GM12878 (cell line): ENCODE results near the gene PAX5. TPM values are rescaled to one million over a fixed set of nuclear protein-coding genes. Genes with fewer than 3 reads are reported as not detected.

Experiments
- ATAC-seq: fragments of 200-7000 bp; cut with Tn5 transposase; 3 replicates; pipeline ENCODE4 v1.9.1; 2020; ENCODE audit warnings: mild to moderate bottlenecking, moderate library complexity
- BruUV-seq: library from RNA; stranded (reverse); fragments of 400-500 nt; replicated peaks from 2 replicates; lab custom pipeline; 2021; lab: Mats Ljungman, UMichigan
- CTCF ChIA-PET: fragments of 300-600 bp; sonication (Branson Sonifier 250); formaldehyde crosslinking; extraction: SDS; loops from one replicate; lab custom pipeline; 2021; ENCODE audit warnings: inconsistent platforms; lab: Yijun Ruan, JAX
- POLR2A ChIA-PET: fragments of 350-600 bp; formaldehyde crosslinking; extraction: SDS; loops from one replicate; lab custom pipeline; 2021; ENCODE audit warnings: inconsistent platforms; lab: Charles Lee
- RAD21 ChIA-PET: fragments of 300-600 bp; sonication (Branson Sonifier 250); formaldehyde crosslinking; loops from one replicate; lab custom pipeline; 2023; ENCODE audit warnings: antibody characterized with exemption; ENCODE audit not compliant: unreplicated experiment; lab: Charles Lee
- SMC1A ChIA-PET: fragments of 300-600 bp; sonication (Branson Sonifier 250); formaldehyde crosslinking; loops from one replicate; lab custom pipeline; 2023; ENCODE audit not compliant: unreplicated experiment, uncharacterized antibody; lab: Charles Lee
- DNase-seq: peaks from one replicate; pipeline ENCODE4 v3.0.0-alpha.2; 2011; ENCODE audit warnings: low read depth, low spot score
- FAIRE-seq: peaks from 3 replicates; lab custom pipeline; 2011; peaks lifted over from hg19 to GRCh38; lab: Jason Lieb, UNC
- H2AFZ ChIP-seq: 2 replicates; pipeline ENCODE4 v1.6.0; 2011; ENCODE audit warnings: low read depth, low read length, control low read depth; ENCODE audit not compliant: control insufficient read depth
- H3K27ac ChIP-seq: 2 replicates; pipeline ENCODE4 v1.5.1; 2011; ENCODE audit warnings: control low read depth; ENCODE audit not compliant: control insufficient read depth, insufficient read depth
- H3K27me3 ChIP-seq, 2 experiments: replicated peaks in 1 of 2; 2 replicates each; pipeline versions ENCODE4 v1.6.0 to v1.6.1; 2011; ENCODE audit warnings: low read length in 1 of 2; ENCODE audit not compliant: control insufficient read depth in 2 of 2, insufficient read depth in 2 of 2
- H3K36me3 ChIP-seq, 2 experiments: 2 replicates each; pipeline ENCODE4 v1.5.1; 2011; ENCODE audit warnings: low read length in 1 of 2; ENCODE audit not compliant: control insufficient read depth in 2 of 2, insufficient read depth in 2 of 2
- H3K4me1 ChIP-seq: 2 replicates; pipeline ENCODE4 v1.6.1; 2011; ENCODE audit warnings: mild to moderate bottlenecking, low read length, moderate library complexity, mixed read lengths; ENCODE audit not compliant: control insufficient read depth, insufficient read depth
- H3K4me2 ChIP-seq: 2 replicates; pipeline ENCODE4 v1.6.0; 2011; ENCODE audit warnings: control low read depth; ENCODE audit not compliant: control insufficient read depth, insufficient read depth
- H3K4me3 ChIP-seq: fragments of 200-600 bp; sonication (generic); 2 replicates; pipeline ENCODE4 v1.5.1; 2016
- H3K79me2 ChIP-seq: 2 replicates; pipeline ENCODE4 v1.6.0; 2011; ENCODE audit warnings: low read length; ENCODE audit not compliant: control insufficient read depth, insufficient read depth
- H3K9ac ChIP-seq: 2 replicates; pipeline ENCODE4 v1.8.0; 2011; ENCODE audit warnings: low read length, control low read depth, mixed read lengths; ENCODE audit not compliant: control insufficient read depth, insufficient read depth
- H3K9me3 ChIP-seq: replicated peaks from 3 replicates; pipeline ENCODE4 v1.5.1; 2011; ENCODE audit warnings: mild to moderate bottlenecking, low read length; ENCODE audit not compliant: control insufficient read depth, insufficient read depth
- H4K20me1 ChIP-seq: 2 replicates; pipeline ENCODE4 v1.6.0; 2011; ENCODE audit not compliant: control insufficient read depth, insufficient read depth
- BACH1 ChIP-seq: fragments of 450-650 bp; IDR thresholded peaks from 2 replicates; pipeline ENCODE4 v1.6.1; 2017; ENCODE audit warnings: mild to moderate bottlenecking, borderline replicate concordance
- BMI1 ChIP-seq: fragments of 450-650 bp; IDR thresholded peaks from 2 replicates; pipeline ENCODE4 v1.6.1; 2016; ENCODE audit warnings: mild to moderate bottlenecking, moderate library complexity, borderline replicate concordance
- CHD1 ChIP-seq: IDR thresholded peaks from 2 replicates; pipeline ENCODE4 v1.6.1; 2012; ENCODE audit warnings: low read depth, low read length, improper control_type of control experiment
- HDGF ChIP-seq: fragments of 450-650 bp; IDR thresholded peaks from 2 replicates; pipeline ENCODE4 v1.6.1; 2016; ENCODE audit warnings: antibody characterized with exemption
- IKZF1 ChIP-seq: fragments of 450-650 bp; conservative IDR thresholded peaks from 2 replicates; pipeline ENCODE4 v1.6.1; 2017; ENCODE audit warnings: antibody characterized with exemption, mild to moderate bottlenecking
- IRF4 ChIP-seq: IDR thresholded peaks from 2 replicates; pipeline ENCODE4 v1.6.1; 2011; ENCODE audit warnings: low read depth, low read length
- KAT2A ChIP-seq: conservative IDR thresholded peaks from 2 replicates; pipeline ENCODE4 v1.6.1; 2011; ENCODE audit warnings: low read depth, low read length; ENCODE audit not compliant: control insufficient read depth
- KLF5 ChIP-seq: fragments of 450-650 bp; IDR thresholded peaks from 2 replicates; pipeline ENCODE4 v1.6.1; 2014; ENCODE audit warnings: mild to moderate bottlenecking; ENCODE audit not compliant: partially characterized antibody
- MEF2A ChIP-seq: IDR thresholded peaks from 2 replicates; pipeline ENCODE4 v1.6.1; 2011; ENCODE audit warnings: low read depth, mild to moderate bottlenecking, low read length, moderate library complexity; ENCODE audit not compliant: insufficient read depth
- MXI1 ChIP-seq: fragments of 150-350 bp; IDR thresholded peaks from 2 replicates; pipeline ENCODE4 v1.6.1; 2011; ENCODE audit warnings: low read depth, mild to moderate bottlenecking, inconsistent platforms, low read length, improper control_type of control experiment
- PAX5 ChIP-seq: IDR thresholded peaks from 2 replicates; pipeline ENCODE4 v1.6.1; 2011; ENCODE audit warnings: low read depth, low read length, borderline replicate concordance
- RUNX3 ChIP-seq: IDR thresholded peaks from 2 replicates; pipeline ENCODE4 v1.6.1; 2012; ENCODE audit warnings: low read length, inconsistent platforms
- SP1 ChIP-seq: IDR thresholded peaks from one replicate; pipeline ENCODE4 v1.6.1; 2011; ENCODE audit warnings: low read depth, low read length
- TAF1 ChIP-seq: IDR thresholded peaks from 2 replicates; pipeline ENCODE4 v1.6.1; 2011; ENCODE audit warnings: mild to moderate bottlenecking, low read depth, low read length, borderline replicate concordance
- YBX1 ChIP-seq: fragments of 450-650 bp; IDR thresholded peaks from 2 replicates; pipeline ENCODE4 v1.6.1; 2016; ENCODE audit warnings: antibody characterized with exemption
- WGBS: methylation state at CpG from one replicate; pipeline ENCODE4 v1.1.6; 2016; ENCODE audit warnings: low lambda C conversion rate; ENCODE audit not compliant: insufficient replicate concordance, insufficient coverage; ENCODE audit errors: missing lambda C conversion rate; 5-methylcytosine and 5-hydroxymethylcytosine counted together
- in situ Hi-C: fragments of 300-500 bp; cut with MboI; formaldehyde crosslinking; loops from 9 replicates; pipeline ENCODE4 v1.14.3; 2018; ENCODE audit warnings: mixed read lengths
- intact Hi-C: fragments of 100-400 bp; cut with micrococcal nuclease; formaldehyde crosslinking; loops from one replicate; pipeline ENCODE4 v1.14.2; 2022; ENCODE audit not compliant: unreplicated experiment
- polyA plus RNA-seq, 11 experiments: library from polyadenylated mRNA; depleted of rRNA in 4 of 11; unstranded in 6 of 11; stranded (reverse) in 5 of 11; fragments of >200 nt; fragmentation: Nextera tagmentation in 4 of 11; fragmentation: Illumina TruSeq in 1 of 11; extraction: Ambion mirVana in 4 of 11; extraction: Trizol in 1 of 11; gene quantifications; 1 replicate in 1 of 11; 2 replicates in 10 of 11; pipeline versions ENCODE4 v1.2.1 to v1.2.3, GENCODE V29; 2011 to 2016; ENCODE audit warnings: inconsistent platforms in 2 of 11, missing spikeins in 2 of 11, low read depth in 1 of 11
- total RNA-seq, 4 experiments: library from RNA; depleted of rRNA in 3 of 4; stranded (reverse); fragments of >200 nt in 3 of 4; fragmentation: Illumina TruSeq in 1 of 4; extraction: Trizol in 1 of 4; gene quantifications; 2 replicates each; pipeline versions ENCODE4 v1.2.1 to v1.2.3, GENCODE V29; 2013 to 2021
- TF ChIP-seq, protein P1 (sequence below): fragments of 450-650 bp; IDR thresholded peaks from 2 replicates; pipeline ENCODE4 v1.6.1; 2017; ENCODE audit warnings: mild to moderate bottlenecking, low read depth, inconsistent platforms; ENCODE audit not compliant: poor library complexity, severe bottlenecking

Gene PAX5
- total and polyA plus RNA-seq, 10 of the 15 experiments (the other 5 are each of a cell fraction or from before 2014, with no cell fraction given) = 2.2 to 123 (median 31.9) TPM

DNA sequence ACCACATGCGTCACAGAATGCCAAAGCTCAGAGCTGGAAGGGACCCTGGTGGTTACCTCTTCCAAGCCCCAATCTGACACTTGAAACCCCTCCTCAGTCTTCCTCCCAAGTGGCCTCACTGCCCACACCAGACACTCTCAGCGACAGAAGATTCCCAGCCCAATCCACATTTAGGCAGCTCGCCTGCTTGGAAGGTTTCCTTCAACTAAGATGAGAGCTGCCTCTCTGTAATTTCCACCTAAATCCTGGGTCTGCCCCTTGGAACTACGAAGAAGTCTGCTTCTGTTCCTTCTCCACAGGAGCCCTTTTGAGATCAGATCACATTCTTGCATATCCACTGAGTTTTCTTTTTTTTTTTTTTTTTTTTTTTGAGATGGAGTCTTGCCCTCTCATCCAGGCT is 83.7 kb downstream of the PAX5 start:
- no TSS peak for BruUV-seq
- no peak overlapping the region for H3K9ac ChIP-seq
- no peak for ATAC-seq
- H3K4me2 ChIP-seq = no peak overlapping the region
- POLR2A ChIA-PET = interaction anchor here (0.7 kb wide), 1 partner anchor 538 kb away, joined by 4 read pairs; no protein-coding TSS in a partner anchor
- TF ChIP-seq BMI1 = no peak
- no peak for TF ChIP-seq IRF4
- TF ChIP-seq HDGF = no peak
- TF ChIP-seq RUNX3 = no peak
- TF ChIP-seq CHD1 = no peak
- TF ChIP-seq MEF2A = no peak
- no peak for TF ChIP-seq SP1
- no peak for TF ChIP-seq YBX1
- no peak for TF ChIP-seq TAF1
- TF ChIP-seq BACH1 = no peak
- TF ChIP-seq MXI1 = no peak
- no peak for TF ChIP-seq KAT2A
- TF ChIP-seq PAX5 = no peak
- TF ChIP-seq KLF5 = no peak
- TF ChIP-seq, protein P1, sequence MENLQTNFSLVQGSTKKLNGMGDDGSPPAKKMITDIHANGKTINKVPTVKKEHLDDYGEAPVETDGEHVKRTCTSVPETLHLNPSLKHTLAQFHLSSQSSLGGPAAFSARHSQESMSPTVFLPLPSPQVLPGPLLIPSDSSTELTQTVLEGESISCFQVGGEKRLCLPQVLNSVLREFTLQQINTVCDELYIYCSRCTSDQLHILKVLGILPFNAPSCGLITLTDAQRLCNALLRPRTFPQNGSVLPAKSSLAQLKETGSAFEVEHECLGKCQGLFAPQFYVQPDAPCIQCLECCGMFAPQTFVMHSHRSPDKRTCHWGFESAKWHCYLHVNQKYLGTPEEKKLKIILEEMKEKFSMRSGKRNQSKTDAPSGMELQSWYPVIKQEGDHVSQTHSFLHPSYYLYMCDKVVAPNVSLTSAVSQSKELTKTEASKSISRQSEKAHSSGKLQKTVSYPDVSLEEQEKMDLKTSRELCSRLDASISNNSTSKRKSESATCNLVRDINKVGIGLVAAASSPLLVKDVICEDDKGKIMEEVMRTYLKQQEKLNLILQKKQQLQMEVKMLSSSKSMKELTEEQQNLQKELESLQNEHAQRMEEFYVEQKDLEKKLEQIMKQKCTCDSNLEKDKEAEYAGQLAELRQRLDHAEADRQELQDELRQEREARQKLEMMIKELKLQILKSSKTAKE = no peak
- no peak for TF ChIP-seq IKZF1
- TF ChIP-seq, all 136 proteins: peak for 0
- intact Hi-C loops (no loop called here), in situ Hi-C loops (loop anchor here (10.0 kb wide), 1 partner anchor 64 kb away; no protein-coding TSS in a partner anchor)
- H3K9me3 ChIP-seq = no peaks in the 10 kb centered on the region; the same call in 2 of the 3 replicates
- ChIA-PET CTCF (interaction anchor here (1.0 to 1.8 kb wide), 3 partner anchors 18 to 112 kb away, joined by 3 to 4 read pairs (median 3); no protein-coding TSS in a partner anchor), RAD21 (no interaction called here), SMC1A (no interaction called here)
- H3K79me2 ChIP-seq = peaks cover 16% of the 10 kb centered on the region
- H4K20me1 ChIP-seq = no peaks in the 10 kb centered on the region
- DNase-seq = no peak
- 86% methylated on average over 4 of the region's 4 CpGs for WGBS
- no peak for FAIRE-seq
- no peak overlapping the region for H2AFZ ChIP-seq
- H3K4me1 ChIP-seq = peaks cover 20% of the 10 kb centered on the region
- H3K4me3 ChIP-seq = no peak overlapping the region
- H3K36me3 ChIP-seq = peaks cover 11 to 22% of the 10 kb centered on the region in 2 experiments
- H3K27ac ChIP-seq = no peak overlapping the region
- no peaks in the 10 kb centered on the region for H3K27me3 ChIP-seq
